ENCODE results near the gene CEACAM16. TPM values are rescaled to one million over a fixed set of nuclear protein-coding genes. Genes with fewer than 3 reads are reported as not detected.

CEACAM16 gene
- polyA plus RNA-seq, 4 donors: 0.07 TPM; not detected in 3

- H3K27me3 ChIP-seq (ENCODE audit: control insufficient read depth in 3 of 3, insufficient read depth in 3 of 3, low read length in 3 of 3): no peaks in the 10 kb centered on the region
- H3K4me1 ChIP-seq (ENCODE audit: control insufficient read depth in 3 of 3, insufficient read depth in 2 of 3, low read depth in 1 of 3, low read length in 2 of 3): peaks cover 2 to 50% (median 4%) of the 10 kb centered on the region in 3 donors
- H3K36me3 ChIP-seq (ENCODE audit: control insufficient read depth in 3 of 3, insufficient read depth in 2 of 3, low read depth in 1 of 3, low read length in 3 of 3): no peaks in the 10 kb centered on the region
- DNase-seq (no peak), FAIRE-seq (no peak)
- H3K27ac ChIP-seq (ENCODE audit: low read depth in 1 of 3, low read length in 2 of 3): peak overlapping the region; percentile 50 to 91 (median 77)
- H3K9me3 ChIP-seq (ENCODE audit: control insufficient read depth in 2 of 2, insufficient read depth in 1 of 2, low read depth in 1 of 2, low read length in 1 of 2): no peaks in the 10 kb centered on the region
- no peak overlapping the region for H3K4me3 ChIP-seq (ENCODE audit: low read depth in 1 of 3, low read length in 3 of 3)
- 6 to 27% (median 9%) methylated on average over 5 of the region's 5 CpGs for WGBS, 3 donors
Measured at GRCh38 chr19:44692379-44692721, 6.6 kb upstream of the CEACAM16 start.

- Histone ChIP-seq H3K9me3 (ENCODE audit: control insufficient read depth in 2 of 2, insufficient read depth in 1 of 2, low read depth in 1 of 2, low read length in 1 of 2) (no peaks in the 10 kb centered on the region), H3K36me3 (ENCODE audit: control insufficient read depth in 3 of 3, insufficient read depth in 2 of 3, low read depth in 1 of 3, low read length in 3 of 3) (no peaks in the 10 kb centered on the region), H3K27ac (ENCODE audit: low read depth in 1 of 3, low read length in 2 of 3) (peak overlapping the region in 2 of 3 donors; percentile 81 to 87), H3K4me1 (ENCODE audit: control insufficient read depth in 3 of 3, insufficient read depth in 2 of 3, low read depth in 1 of 3, low read length in 2 of 3) (peaks cover 2 to 50% (median 3%) of the 10 kb centered on the region in 3 donors), H3K4me3 (ENCODE audit: low read depth in 1 of 3, low read length in 3 of 3) (no peak overlapping the region), H3K27me3 (ENCODE audit: control insufficient read depth in 3 of 3, insufficient read depth in 3 of 3, low read length in 3 of 3) (no peaks in the 10 kb centered on the region)
- no peak for FAIRE-seq
- no peak for DNase-seq
- WGBS, 3 donors: 50 to 87% (median 72%) methylated on average over 2 of the region's 2 CpGs
Measured at GRCh38 chr19:44694184-44694579, 4.8 kb upstream of the CEACAM16 start.

- H3K27me3 ChIP-seq (ENCODE audit: control insufficient read depth in 3 of 3, insufficient read depth in 3 of 3, low read length in 3 of 3): no peaks in the 10 kb centered on the region
- DNase-seq (no peak), FAIRE-seq (no peak)
- WGBS, 3 donors: 56 to 68% (median 58%) methylated on average over 22 of the region's 22 CpGs
- no peak overlapping the region for H3K27ac ChIP-seq (ENCODE audit: low read depth in 1 of 3, low read length in 2 of 3)
- no peaks in the 10 kb centered on the region for H3K9me3 ChIP-seq (ENCODE audit: control insufficient read depth in 2 of 2, insufficient read depth in 1 of 2, low read depth in 1 of 2, low read length in 1 of 2)
- no peak overlapping the region for H3K4me3 ChIP-seq (ENCODE audit: low read depth in 1 of 3, low read length in 3 of 3)
- H3K36me3 ChIP-seq (ENCODE audit: control insufficient read depth in 3 of 3, insufficient read depth in 2 of 3, low read depth in 1 of 3, low read length in 3 of 3): no peaks in the 10 kb centered on the region
- peaks cover 0 to 35% (median 2%) of the 10 kb centered on the region in 3 donors for H3K4me1 ChIP-seq (ENCODE audit: control insufficient read depth in 3 of 3, insufficient read depth in 2 of 3, low read depth in 1 of 3, low read length in 2 of 3)
Measured at GRCh38 chr19:44696939-44697669, 1.8 kb upstream of the CEACAM16 start.

GRCh38 chr19:44697670-44698034 lies 1.3 kb upstream of the CEACAM16 start:
- 72 to 79% (median 79%) methylated on average over 4 of the region's 4 CpGs for WGBS, 3 donors
- Histone ChIP-seq H3K36me3 (ENCODE audit: control insufficient read depth in 3 of 3, insufficient read depth in 2 of 3, low read depth in 1 of 3, low read length in 3 of 3) (peaks cover 0 to 2% (median 0%) of the 10 kb centered on the region in 3 donors), H3K9me3 (ENCODE audit: control insufficient read depth in 2 of 2, insufficient read depth in 1 of 2, low read depth in 1 of 2, low read length in 1 of 2) (no peaks in the 10 kb centered on the region), H3K4me3 (ENCODE audit: low read depth in 1 of 3, low read length in 3 of 3) (no peak overlapping the region), H3K27me3 (ENCODE audit: control insufficient read depth in 3 of 3, insufficient read depth in 3 of 3, low read length in 3 of 3) (no peaks in the 10 kb centered on the region), H3K4me1 (ENCODE audit: control insufficient read depth in 3 of 3, insufficient read depth in 2 of 3, low read depth in 1 of 3, low read length in 2 of 3) (peaks cover 0 to 30% (median 2%) of the 10 kb centered on the region in 3 donors), H3K27ac (ENCODE audit: low read depth in 1 of 3, low read length in 2 of 3) (no peak overlapping the region)
- no peak for DNase-seq
- no peak for FAIRE-seq

- Histone ChIP-seq H3K4me1 (ENCODE audit: control insufficient read depth in 3 of 3, insufficient read depth in 2 of 3, low read depth in 1 of 3, low read length in 2 of 3) (peaks cover 0 to 10% (median 0%) of the 10 kb centered on the region in 3 donors), H3K36me3 (ENCODE audit: control insufficient read depth in 3 of 3, insufficient read depth in 2 of 3, low read depth in 1 of 3, low read length in 3 of 3) (peaks cover 0 to 4% (median 0%) of the 10 kb centered on the region in 3 donors), H3K27ac (ENCODE audit: low read depth in 1 of 3, low read length in 2 of 3) (no peak overlapping the region), H3K27me3 (ENCODE audit: control insufficient read depth in 3 of 3, insufficient read depth in 3 of 3, low read length in 3 of 3) (no peaks in the 10 kb centered on the region), H3K4me3 (ENCODE audit: low read depth in 1 of 3, low read length in 3 of 3) (no peak overlapping the region), H3K9me3 (ENCODE audit: control insufficient read depth in 2 of 2, insufficient read depth in 1 of 2, low read depth in 1 of 2, low read length in 1 of 2) (no peaks in the 10 kb centered on the region)
- WGBS, 3 donors: 85 to 89% (median 87%) methylated on average over 5 of the region's 5 CpGs
- DNase-seq (no peak), FAIRE-seq (no peak)
Measured at GRCh38 chr19:44700547-44700946, 1.6 kb downstream of the CEACAM16 start.

- H3K27ac ChIP-seq (ENCODE audit: low read depth in 1 of 3, low read length in 2 of 3): no peak overlapping the region
- H3K27me3 ChIP-seq (ENCODE audit: control insufficient read depth in 3 of 3, insufficient read depth in 3 of 3, low read length in 3 of 3): no peaks in the 10 kb centered on the region
- 72 to 85% (median 81%) methylated on average over 12 to 15 of the region's 15 CpGs for WGBS, 3 donors
- H3K4me1 ChIP-seq (ENCODE audit: control insufficient read depth in 3 of 3, insufficient read depth in 2 of 3, low read depth in 1 of 3, low read length in 2 of 3): peaks cover 0 to 3% (median 0%) of the 10 kb centered on the region in 3 donors
- H3K9me3 ChIP-seq (ENCODE audit: control insufficient read depth in 2 of 2, insufficient read depth in 1 of 2, low read depth in 1 of 2, low read length in 1 of 2): no peaks in the 10 kb centered on the region
- no peak overlapping the region for H3K4me3 ChIP-seq (ENCODE audit: low read depth in 1 of 3, low read length in 3 of 3)
- DNase-seq (no peak), FAIRE-seq (no peak)
- H3K36me3 ChIP-seq (ENCODE audit: control insufficient read depth in 3 of 3, insufficient read depth in 2 of 3, low read depth in 1 of 3, low read length in 3 of 3): peaks cover 0 to 6% (median 0%) of the 10 kb centered on the region in 3 donors
Measured at GRCh38 chr19:44701228-44701627, 2.3 kb downstream of the CEACAM16 start.

GRCh38 chr19:44702551-44703176 lies 3.7 kb downstream of the CEACAM16 start:
- H3K27ac ChIP-seq (ENCODE audit: low read depth in 1 of 3, low read length in 2 of 3): no peak overlapping the region
- FAIRE-seq (no peak), DNase-seq (no peak)
- no peaks in the 10 kb centered on the region for H3K9me3 ChIP-seq (ENCODE audit: control insufficient read depth in 2 of 2, insufficient read depth in 1 of 2, low read depth in 1 of 2, low read length in 1 of 2)
- H3K27me3 ChIP-seq (ENCODE audit: control insufficient read depth in 3 of 3, insufficient read depth in 3 of 3, low read length in 3 of 3): no peaks in the 10 kb centered on the region
- H3K4me1 ChIP-seq (ENCODE audit: control insufficient read depth in 3 of 3, insufficient read depth in 2 of 3, low read depth in 1 of 3, low read length in 2 of 3): no peaks in the 10 kb centered on the region
- peaks cover 0 to 6% (median 0%) of the 10 kb centered on the region in 3 donors for H3K36me3 ChIP-seq (ENCODE audit: control insufficient read depth in 3 of 3, insufficient read depth in 2 of 3, low read depth in 1 of 3, low read length in 3 of 3)
- no peak overlapping the region for H3K4me3 ChIP-seq (ENCODE audit: low read depth in 1 of 3, low read length in 3 of 3)
- WGBS, 3 donors: 86 to 93% (median 88%) methylated on average over 17 of the region's 17 CpGs

- FAIRE-seq (no peak), DNase-seq (no peak)
- no peak overlapping the region for H3K27ac ChIP-seq (ENCODE audit: low read depth in 1 of 3, low read length in 2 of 3)
- H3K9me3 ChIP-seq (ENCODE audit: control insufficient read depth in 2 of 2, insufficient read depth in 1 of 2, low read depth in 1 of 2, low read length in 1 of 2): no peaks in the 10 kb centered on the region
- 90 to 94% (median 93%) methylated on average over 28 of the region's 28 CpGs for WGBS, 3 donors
- no peak overlapping the region for H3K4me3 ChIP-seq (ENCODE audit: low read depth in 1 of 3, low read length in 3 of 3)
- no peaks in the 10 kb centered on the region for H3K27me3 ChIP-seq (ENCODE audit: control insufficient read depth in 3 of 3, insufficient read depth in 3 of 3, low read length in 3 of 3)
- peaks cover 0 to 6% (median 0%) of the 10 kb centered on the region in 3 donors for H3K36me3 ChIP-seq (ENCODE audit: control insufficient read depth in 3 of 3, insufficient read depth in 2 of 3, low read depth in 1 of 3, low read length in 3 of 3)
- no peaks in the 10 kb centered on the region for H3K4me1 ChIP-seq (ENCODE audit: control insufficient read depth in 3 of 3, insufficient read depth in 2 of 3, low read depth in 1 of 3, low read length in 2 of 3)
Measured at GRCh38 chr19:44703336-44704078, 4.6 kb downstream of the CEACAM16 start.

Data from small intestine (tissue), 7 donors.